Stimulated activated CD4-positive, alpha-beta T cell treated with anti-CD3 and anti-CD28 coated beads, Interleukin-4, amount 100 ng/mL, for 1 hour (primary cell): Measurements from ENCODE around the gene CTNNA1.
"Not testable (repeated sequence)": the region's sequence is repeated elsewhere in the genome, so short reads cannot be mapped to it uniquely, and the experiment has no call there.

ENCODE experiments used
- DNase-seq: peaks from one replicate; pipeline ENCODE4 v3.0.0-alpha.2; 2020

CTNNA1 gene

DNA sequence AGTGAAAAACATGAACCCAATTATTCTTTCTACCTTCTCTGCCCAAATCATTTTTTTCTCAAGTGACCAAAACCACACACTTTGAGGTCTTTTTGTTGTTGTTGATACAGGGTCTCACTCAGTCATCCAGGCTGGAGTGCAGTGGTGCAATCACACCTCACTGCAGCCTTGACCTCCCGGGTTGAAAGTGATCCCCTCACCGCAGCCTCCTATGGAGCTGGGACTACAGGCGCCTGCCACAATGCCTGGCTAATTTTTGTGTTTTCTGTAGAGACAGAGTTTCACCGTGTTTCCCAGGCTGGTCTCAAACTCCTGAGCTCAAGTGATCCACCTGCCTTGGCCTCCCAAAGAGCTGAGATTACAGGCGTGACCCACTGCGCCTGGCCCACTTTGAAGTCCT lies 8.4 kb downstream of the CTNNA1 start:
- DNase-seq: not testable (repeated sequence)

DNA sequence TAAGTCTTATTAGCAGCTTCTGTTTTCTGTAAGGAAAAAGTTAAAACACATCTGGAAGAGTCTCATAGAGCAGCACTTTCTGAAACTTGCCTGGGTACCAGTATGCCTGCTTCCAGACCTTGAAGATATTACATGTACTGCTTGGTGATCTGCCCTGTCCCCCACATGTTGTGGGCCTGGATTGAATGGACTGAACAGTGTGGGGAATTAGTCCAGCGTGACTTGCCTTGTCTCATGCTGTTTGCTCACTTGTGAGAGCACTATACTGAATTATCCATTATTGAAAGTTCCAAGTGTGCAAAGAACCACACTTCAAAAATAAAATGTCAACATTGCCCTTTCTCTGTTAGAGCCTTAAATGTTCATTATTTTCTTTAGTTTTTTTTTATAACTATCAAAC lies 8.9 kb downstream of the CTNNA1 start:
- DNase-seq: no peak

DNA sequence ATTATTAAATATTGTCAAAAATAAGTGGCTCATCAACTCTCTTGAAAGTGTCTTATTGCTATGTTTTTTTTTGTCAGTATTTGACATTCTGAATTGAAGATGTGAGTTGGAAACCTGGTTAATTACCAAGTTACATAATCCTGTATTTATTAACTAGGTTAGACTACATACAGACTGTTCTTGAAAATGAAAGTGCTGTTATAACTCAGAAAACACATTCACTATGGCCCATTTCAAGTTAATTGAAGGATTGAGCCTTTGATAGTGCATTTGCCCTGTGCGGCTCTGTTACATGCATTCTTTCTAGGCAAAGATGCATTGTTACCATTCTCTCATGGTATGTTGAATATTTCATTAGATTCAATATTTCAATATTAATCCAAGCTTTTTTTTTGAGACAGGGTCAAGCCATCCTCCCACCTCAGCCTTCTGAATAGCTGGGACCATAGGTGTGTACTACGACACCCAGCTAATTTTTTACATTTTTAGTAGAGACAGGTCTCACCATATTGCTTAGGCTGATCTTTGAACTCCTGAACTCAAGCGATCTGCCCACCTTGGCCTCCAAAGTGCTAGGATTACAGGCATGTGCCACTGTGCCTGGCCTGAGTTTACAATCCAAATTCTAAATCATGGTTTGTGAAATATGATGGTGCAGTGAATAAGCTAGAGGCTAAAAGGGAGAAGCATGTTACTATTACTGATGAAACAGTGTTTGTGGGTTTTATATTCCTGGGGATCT lies 10.0 kb downstream of the CTNNA1 start:
- no peak for DNase-seq

DNA sequence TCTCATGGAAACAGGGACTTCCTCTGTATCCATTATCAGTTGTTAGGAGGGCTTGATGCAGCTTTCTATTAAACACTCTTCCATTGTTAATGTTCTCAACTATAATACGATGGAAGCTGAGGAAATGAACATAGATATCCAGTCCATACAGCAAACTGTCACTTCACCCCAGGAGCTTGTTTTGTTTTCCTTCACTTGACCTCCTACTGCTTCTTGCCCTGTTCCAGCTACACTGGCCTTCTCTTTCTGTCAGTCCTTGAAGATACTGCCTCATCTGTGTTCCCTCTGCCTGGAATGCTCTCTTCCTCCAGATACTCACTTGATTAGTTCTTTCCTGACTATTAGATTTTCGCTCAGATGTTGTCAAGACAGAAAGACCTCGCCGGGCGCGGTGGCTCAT lies 17.1 kb downstream of the CTNNA1 start:
- DNase-seq: no peak

DNA sequence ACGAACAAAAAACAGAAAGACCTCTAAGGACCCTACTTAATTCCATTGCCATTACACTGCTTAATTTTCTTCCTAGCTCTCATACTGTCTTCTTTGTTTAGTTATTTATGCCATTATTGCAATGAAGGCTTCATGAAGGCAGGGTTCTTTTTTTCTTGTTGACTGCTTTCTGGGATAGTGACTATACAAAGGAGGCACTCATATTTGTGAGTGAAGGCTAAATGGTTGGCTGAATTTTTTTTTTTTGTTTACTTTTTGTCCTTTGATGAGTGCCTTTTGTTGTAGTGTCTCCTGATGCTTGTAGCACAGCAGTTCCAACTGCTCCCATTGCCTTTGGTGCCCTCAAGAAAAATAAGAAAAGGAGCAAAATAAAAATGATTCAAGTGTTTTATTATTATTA lies 17.8 kb downstream of the CTNNA1 start:
- no peak for DNase-seq

DNA sequence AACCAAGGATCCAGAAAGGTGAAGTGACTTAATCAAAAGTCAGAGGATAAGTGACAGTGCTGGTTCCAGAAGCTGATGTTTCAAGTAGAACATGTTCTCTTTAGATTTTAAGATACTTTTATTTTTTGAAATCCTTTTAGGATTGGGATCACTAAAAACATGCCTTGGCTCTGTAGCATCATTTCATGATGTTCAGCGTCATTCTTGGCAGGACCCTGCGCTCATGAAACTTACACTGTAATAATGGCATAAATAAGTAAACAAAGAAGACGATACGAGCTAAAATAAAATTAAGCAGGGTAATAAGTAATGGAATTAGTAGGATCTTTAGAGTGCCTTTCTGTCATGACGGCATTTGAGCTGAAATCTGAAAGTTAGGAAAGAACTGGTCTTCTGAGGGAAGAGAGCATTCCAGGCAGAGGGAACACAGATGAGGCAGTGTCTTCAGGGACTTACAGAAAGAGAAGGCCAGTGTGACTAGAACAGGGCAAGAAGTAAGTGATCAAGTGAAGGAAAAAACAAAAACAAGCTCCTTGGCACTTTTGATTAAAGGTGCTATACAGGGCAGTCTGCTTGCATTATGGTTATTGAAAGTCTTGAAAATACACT lies 19.9 kb downstream of the CTNNA1 start:
- no peak for DNase-seq

DNA sequence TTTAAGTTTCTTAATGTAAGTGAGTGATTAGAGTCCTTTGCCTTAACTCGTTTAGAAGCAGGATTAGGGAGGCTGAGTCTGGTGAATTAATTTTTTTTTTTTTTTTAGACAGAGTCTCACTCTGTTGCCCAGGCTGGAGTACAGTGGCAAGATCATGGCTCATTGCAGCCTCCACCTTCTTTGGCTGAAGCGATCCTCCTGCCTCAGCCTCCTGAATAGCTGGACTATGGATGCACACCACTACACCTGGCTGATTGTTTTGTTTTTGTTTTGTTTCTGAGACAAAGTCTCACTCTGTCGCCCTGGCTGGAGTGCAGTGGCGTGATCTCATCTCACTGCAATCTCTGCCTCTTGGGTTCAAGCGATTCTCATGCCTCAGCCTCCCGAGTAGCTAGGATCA lies 20.4 kb downstream of the CTNNA1 start:
- DNase-seq: not testable (repeated sequence)

DNA sequence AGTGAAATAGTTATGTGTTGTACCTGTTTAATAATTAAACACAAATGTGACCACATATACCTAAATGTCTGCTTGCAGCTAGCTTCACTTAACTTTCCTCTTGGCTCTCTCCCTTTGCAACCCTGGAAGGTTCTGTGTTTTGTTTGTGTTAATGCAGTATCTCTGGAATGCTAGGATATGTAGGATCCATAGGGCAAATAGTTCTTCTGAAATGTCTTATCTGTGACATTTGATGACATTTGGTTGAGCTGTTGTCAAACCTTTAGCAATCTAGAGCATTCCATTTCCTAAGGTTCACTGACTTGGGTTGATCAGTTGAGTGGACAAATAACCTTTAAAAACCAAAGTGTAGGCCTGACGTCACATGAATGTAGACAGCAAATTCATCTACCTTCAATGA lies 21.8 kb downstream of the CTNNA1 start:
- DNase-seq: no peak

DNA sequence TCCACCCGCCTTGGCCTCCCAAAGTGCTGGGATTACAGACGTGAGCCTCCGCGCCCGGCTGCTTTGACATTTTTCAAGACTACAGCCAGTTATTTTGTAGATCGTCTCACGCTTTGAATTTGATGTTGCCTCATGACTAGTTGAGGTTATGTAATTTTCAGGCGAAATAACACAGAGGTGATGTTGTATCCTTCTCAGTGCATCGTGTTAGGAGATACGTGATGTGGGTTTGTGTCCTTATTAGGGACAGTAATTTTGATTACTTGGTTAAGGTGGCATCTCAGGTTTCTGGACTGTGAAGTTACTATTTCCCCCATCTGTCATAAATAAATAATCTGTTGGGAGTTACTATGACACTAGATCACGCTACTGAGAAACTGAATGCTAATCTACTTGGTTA lies 25.0 kb downstream of the CTNNA1 start:
- no peak for DNase-seq

DNA sequence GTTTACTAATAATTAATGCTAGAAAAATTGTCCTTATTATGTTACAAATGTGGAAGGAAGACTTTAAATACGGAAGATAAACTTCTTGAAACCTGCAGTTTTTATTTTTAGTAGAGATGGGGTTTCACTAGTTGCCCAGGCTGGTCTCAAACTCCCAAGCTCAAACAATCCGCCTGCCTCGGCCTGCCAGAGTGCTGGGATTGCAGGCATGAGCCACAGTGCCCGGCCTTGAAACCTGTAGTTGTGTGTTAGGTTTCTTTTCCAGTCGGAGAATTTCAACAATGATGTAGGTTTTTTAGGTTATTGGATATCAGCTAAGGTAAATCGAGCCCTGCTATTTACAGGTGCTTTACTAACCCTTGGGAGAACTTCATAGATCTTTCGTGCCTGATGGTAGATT lies 30.8 kb downstream of the CTNNA1 start:
- DNase-seq: no peak

DNA sequence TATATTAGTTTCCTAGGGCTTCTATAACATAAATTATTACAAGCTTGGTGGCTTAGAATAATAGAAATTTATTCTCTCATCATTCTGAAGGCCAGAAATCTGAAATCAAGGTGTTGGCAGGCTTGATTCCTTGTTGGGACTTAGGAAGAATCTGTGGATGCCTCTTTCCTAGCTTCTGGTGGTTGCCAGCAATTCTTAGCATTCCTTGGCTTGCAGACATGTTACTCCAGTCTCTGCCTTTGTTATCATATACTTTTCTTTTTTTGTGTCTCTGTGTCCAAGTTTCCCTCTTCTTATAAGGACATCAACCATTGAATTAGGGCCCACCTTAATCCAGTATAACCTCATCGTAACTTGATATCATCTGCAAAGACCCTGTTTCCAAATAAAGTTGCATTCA lies 31.4 kb downstream of the CTNNA1 start:
- no peak for DNase-seq

DNA sequence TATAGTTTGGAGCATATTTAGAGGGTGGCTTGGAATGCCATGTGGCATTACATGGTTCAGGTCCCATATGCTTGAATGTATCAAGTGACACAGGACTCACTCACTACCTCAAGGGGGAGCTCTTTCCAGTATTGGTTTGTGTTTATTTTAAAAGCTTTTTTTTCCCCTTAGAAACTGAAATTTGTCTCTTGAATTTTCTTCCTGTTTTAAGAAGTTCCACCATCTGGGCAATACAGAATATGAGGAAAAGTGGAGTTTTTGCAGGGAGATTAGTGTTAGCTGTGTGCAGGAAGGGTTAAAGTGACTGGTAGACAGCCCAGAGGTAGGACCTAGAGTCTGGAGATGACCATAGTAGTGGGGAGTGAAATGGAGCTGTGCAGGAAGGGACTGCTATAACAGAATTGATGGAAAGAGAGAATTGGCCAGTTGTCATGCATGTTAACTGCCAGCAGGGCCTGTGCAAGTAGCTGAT lies 36.6 kb downstream of the CTNNA1 start:
- no peak for DNase-seq

DNA sequence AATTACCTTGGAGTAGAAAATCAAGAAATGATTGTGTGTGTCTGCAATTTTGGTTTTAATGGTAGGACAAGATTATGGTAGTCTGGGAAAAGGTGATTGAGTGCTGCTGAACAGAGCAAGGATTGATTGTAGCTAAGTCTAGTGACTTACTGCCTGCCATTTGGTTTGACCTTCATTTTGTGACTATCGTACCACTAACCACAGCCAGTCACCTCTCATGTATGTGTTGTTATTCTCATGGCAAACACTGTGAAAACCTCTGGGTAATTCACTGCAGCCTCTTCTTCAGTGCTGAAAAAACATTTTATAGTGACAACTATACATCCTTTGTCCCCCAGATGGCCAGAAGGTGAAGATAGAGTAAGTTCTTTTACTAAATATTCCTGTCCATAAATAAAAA lies 37.5 kb downstream of the CTNNA1 start:
- DNase-seq: no peak

DNA sequence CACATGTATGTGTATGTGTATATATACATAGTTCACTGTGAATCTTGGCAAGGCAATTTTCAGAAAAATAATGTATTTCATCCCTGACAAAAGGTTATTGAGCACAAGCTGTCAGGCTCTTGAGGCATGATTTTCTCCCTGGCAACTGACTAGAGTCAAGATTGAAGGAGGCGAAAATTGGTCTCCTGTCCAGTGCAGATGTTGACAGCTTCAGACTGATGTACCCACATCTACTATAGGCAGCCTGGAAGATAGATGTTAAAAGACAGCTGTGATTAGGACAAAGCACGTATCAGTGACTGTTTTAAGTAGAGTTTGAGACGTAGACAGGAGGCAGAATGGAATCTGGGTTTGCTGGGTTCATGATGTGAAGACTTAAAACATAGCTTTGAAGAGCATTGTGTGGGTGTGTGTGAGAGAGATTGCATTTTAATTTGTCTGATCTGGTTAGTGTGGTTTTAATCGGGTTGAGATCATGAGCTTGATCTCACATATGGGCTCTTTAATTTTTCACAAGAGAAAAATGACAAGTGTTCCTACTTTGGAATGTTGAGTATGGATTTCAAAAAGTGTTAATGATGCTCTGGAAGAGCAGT lies 39.1 kb downstream of the CTNNA1 start:
- no peak for DNase-seq

DNA sequence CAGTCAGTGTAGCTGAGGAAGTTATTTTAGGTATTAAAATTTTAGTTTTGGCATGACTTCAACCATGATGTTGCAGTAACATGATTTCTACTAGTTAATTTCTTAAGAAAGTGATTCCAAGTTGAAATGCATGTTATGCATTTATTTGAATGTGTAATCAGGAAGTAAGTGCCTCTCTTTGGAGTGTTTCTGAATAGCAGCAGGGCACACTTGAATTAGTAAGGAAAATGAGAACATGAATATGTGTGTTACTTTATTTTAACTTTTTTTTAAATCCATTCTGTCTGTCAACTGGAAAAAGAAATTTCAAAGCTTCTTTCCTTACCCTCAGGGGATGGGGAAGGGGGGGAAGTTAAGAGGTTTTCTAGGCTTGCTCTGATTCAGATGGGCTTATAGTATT lies 40.4 kb downstream of the CTNNA1 start:
- no peak for DNase-seq

DNA sequence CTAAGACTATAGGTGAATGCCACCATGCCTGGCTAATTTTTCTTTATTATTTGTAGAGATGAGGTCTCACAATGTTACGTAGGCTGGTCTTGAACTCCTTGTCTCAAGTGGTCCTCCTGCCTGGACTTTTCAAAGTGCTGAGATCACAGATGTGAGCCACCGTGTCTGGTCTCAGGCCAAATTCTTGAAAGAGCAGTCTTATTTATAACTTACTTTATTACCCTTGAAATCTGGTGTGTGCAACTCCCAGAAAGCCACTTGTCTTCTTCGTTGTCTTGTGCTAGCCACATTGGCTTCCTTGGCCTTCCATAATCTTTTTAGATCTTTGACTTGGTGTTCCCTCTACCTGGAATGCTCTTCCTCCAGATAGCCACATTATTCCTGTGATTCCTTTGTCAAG lies 50.1 kb downstream of the CTNNA1 start:
- no peak for DNase-seq

DNA sequence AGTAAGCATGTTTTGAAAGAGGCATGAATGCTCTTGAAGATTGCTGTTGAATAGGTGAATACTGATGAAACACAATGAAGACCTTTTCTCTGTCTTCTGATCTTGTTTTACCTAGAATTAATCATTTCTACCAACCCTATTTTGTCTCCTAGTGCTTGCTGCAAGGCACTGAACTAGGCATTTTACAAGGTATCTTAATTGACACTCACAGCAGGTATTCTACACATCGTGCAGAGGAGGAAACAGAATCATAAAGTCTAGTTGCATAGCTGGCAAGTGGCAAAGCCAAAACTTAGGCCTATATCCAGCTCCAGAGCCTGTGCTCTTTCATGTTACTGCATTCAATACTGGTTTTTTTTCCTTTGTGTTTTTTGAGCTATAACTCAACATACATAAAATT lies 50.7 kb downstream of the CTNNA1 start:
- DNase-seq: no peak

DNA sequence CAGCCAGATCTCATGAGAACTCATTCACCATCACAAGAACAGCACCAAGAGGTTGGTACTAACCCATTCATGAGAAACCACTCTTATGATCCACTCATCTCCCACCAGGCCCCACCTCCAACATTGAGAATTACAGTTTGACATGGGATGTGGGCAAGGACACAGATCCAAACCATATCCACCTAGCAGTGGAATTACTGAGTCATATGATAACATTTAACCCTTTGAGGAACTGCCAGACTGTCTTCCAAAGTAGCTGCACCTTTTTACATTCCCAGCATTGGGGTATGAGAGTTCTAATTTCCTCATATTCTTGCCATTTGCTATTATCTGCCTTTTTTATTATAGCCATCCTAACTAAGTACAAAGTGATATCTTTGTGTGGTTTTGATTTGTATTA lies 51.9 kb downstream of the CTNNA1 start:
- DNase-seq: no peak

DNA sequence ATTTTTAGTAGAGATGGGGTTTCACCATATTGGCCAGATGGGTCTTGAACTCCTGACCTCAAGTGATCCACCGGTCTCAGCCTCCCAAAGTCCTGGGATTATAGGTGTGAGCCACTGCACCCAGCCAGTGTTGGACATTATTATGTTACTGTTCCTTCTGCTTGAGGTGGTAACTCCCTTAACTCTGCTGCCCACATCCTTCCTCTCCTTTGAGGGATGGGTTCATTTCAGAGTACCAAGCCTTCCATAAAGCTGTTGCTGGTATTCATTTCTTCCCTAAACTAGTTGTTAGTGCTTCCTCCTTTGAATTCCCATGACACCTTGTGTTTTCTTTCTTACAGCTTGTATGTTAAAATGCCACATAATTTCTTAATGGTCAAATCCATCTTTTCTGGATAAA lies 54.0 kb downstream of the CTNNA1 start:
- no peak for DNase-seq

DNA sequence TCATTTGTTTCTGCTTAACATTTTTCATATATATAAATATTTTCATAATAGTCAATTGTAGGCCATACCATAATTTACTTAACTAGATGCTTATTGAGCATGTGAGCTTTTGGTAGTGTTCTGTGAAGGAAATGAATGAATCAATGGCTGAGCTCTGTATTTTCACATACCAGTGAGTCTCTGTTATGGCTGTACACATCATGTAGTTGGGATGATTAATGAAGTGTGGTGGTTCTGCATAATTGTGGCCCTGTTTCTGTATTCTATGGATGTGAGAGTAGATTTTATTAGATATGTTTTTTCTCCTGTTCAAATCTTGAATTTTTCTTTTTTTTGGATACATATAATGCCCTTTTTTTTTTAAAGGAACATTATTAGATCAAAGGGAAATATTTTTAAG lies 56.2 kb downstream of the CTNNA1 start:
- DNase-seq: no peak

DNA sequence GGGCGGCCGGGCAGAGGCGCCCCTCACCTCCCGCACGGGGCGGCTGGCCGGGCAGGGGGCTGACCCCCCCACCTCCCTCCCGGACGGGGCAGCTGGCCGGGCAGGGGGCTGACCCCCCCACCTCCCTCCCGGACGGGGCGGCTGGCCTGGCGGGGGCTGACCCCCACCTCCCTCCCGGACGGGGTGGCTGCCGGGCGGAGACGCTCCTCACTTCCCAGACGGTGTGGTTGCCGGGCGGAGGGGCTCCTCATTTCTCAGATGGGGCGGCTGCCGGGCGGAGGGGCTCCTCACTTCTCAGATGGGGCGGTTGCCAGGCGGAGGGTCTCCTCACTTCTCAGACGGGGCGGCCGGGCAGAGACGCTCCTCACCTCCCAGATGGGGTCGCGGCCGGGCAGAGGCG lies 57.6 kb downstream of the CTNNA1 start:
- DNase-seq: not testable (repeated sequence)

DNA sequence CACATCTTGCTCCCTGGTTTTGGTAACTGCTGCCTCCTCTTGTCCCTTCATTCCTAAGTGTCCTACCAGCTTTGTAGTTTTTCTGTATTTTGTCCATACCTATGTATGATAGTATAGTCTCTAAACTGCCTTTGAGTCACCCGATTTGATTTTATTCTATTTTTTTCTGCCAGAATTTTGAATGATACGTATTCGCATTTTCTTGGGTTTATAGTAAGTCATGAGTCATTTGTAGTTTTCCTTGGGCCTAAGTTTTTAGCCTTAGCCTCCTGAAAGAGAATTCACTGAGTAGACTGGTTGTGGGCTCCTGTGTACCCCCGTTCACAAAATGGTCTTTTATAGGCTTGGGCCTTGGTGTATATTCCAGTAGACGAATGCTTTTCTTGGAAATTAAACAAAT lies 62.3 kb downstream of the CTNNA1 start:
- no peak for DNase-seq

DNA sequence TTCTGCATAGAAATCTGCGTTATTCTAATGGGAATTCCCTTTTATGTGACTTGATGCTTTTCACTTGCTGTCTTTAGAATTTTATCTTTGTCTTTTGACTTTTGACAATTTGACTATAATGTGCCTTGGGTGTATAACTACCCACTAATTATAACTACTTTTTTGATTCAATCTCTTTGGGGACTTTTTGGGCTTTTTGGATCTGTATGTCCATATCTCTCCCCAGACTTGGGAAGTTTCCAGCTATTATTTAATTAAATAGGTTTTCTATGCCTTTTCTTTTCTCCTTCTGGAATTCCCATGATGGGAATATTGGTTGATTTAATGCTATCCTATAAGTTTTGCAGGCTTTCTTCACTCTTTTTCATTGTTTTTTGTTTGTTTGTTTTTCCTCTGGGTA lies 64.0 kb downstream of the CTNNA1 start:
- no peak for DNase-seq

DNA sequence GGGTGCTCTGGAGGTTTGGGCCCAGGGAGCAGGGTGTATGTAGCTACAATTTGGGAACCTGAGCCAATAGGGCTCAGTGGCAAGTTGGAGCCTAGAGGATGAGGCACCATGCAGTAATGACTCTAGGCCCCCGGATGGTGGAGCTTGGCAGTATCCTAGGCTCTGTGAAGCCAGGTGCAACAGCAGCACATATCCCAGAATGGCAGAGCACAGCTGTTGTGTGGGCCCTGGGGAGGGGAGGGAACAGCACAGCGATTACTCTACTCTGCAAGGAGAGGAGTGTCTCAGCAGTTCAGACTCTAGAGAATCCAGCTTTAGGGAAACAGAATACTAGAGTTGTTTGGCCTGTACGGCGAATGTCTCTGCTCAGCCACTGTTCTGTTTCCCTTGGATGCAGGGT lies 65.9 kb downstream of the CTNNA1 start:
- no peak for DNase-seq

DNA sequence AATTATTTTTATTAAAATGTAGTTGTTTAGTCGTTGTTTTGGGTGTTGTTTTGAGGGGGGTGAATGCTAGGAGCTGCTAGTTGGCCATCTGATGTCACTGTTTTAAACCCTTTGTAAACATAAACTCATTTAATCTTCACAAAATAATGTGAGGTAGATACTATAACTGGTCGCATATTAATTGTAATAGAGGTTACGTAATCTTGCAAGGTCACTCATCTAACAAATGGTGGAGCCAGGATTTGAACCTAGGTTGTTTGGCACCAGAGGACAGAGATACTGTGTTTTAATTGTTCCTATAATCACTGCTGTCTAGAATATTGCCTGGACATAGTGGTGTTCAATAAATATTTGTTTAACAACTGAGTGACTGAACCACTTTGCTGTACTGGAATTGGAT lies 67.5 kb downstream of the CTNNA1 start:
- no peak for DNase-seq
